Keratinocyte (primary cell): ENCODE data around the gene DYNC1I1. TPM values are rescaled to one million over a fixed set of nuclear protein-coding genes. Genes with fewer than 3 reads are reported as not detected.

Experiments
- DNase-seq: peaks from one replicate; pipeline ENCODE4 v3.0.0-alpha.2; 2011; ENCODE audit warnings: low read depth, missing footprints, low spot score
- FAIRE-seq: peaks from 2 replicates; lab custom pipeline; 2011; peaks lifted over from hg19 to GRCh38; lab: Jason Lieb, UNC
- H2AFZ ChIP-seq: 2 replicates; pipeline ENCODE4 v1.6.0; 2012; ENCODE audit warnings: low read length, control low read depth, inconsistent platforms; ENCODE audit not compliant: control insufficient read depth
- H3K27ac ChIP-seq: 2 replicates; pipeline ENCODE4 v1.5.1; 2011; ENCODE audit warnings: low read length; ENCODE audit not compliant: control insufficient read depth, insufficient read depth
- H3K27me3 ChIP-seq: 3 replicates; pipeline ENCODE4 v1.6.0; 2011; ENCODE audit warnings: low read length; ENCODE audit not compliant: control insufficient read depth, insufficient read depth; ENCODE audit errors: extremely low read depth
- H3K36me3 ChIP-seq, 2 experiments: 2 replicates in 1 of 2; 3 replicates in 1 of 2; pipeline ENCODE4 v1.5.1; 2011; ENCODE audit warnings: low read length in 2 of 2, mild to moderate bottlenecking in 1 of 2; ENCODE audit not compliant: control insufficient read depth in 2 of 2, insufficient read depth in 2 of 2; ENCODE audit errors: extremely low read depth in 1 of 2
- H3K4me1 ChIP-seq: 3 replicates; pipeline ENCODE4 v1.5.1; 2011; ENCODE audit warnings: low read length; ENCODE audit not compliant: control insufficient read depth, insufficient read depth; ENCODE audit errors: extremely low read depth
- H3K4me2 ChIP-seq: 3 replicates; pipeline ENCODE4 v1.6.0; 2011; ENCODE audit warnings: low read depth, low read length; ENCODE audit not compliant: control insufficient read depth, insufficient read depth; ENCODE audit errors: extremely low read depth
- H3K4me3 ChIP-seq, 3 experiments: fragments of 200-600 bp in 1 of 3; sonication (generic) in 1 of 3; 2 replicates in 2 of 3; 3 replicates in 1 of 3; pipeline ENCODE4 v1.5.1; 2011 to 2016; ENCODE audit warnings: low read length in 3 of 3, mild to moderate bottlenecking in 3 of 3, control low read depth in 2 of 3, inconsistent platforms in 1 of 3, low read depth in 1 of 3, mixed read lengths in 1 of 3, mixed run types in 1 of 3, moderate library complexity in 1 of 3; ENCODE audit not compliant: control insufficient read depth in 2 of 3, insufficient read depth in 2 of 3; ENCODE audit errors: extremely low read depth in 1 of 3
- H3K79me2 ChIP-seq: 2 replicates; pipeline ENCODE4 v1.6.0; 2012; ENCODE audit warnings: low read length; ENCODE audit not compliant: control insufficient read depth, insufficient read depth
- H3K9ac ChIP-seq: 3 replicates; pipeline ENCODE4 v1.6.0; 2011; ENCODE audit warnings: low read length; ENCODE audit not compliant: control insufficient read depth, insufficient read depth; ENCODE audit errors: extremely low read depth
- H3K9me1 ChIP-seq: 3 replicates; pipeline ENCODE4 v1.6.0; 2011; ENCODE audit warnings: low read length; ENCODE audit not compliant: control insufficient read depth, insufficient read depth; ENCODE audit errors: extremely low read depth
- H3K9me3 ChIP-seq: 2 replicates; pipeline ENCODE4 v1.5.1; 2012; ENCODE audit warnings: low read depth, low read length; ENCODE audit not compliant: control insufficient read depth
- H4K20me1 ChIP-seq: 3 replicates; pipeline ENCODE4 v1.6.0; 2011; ENCODE audit warnings: low read length; ENCODE audit not compliant: control insufficient read depth, insufficient read depth; ENCODE audit errors: extremely low read depth
- CTCF ChIP-seq, 3 experiments: IDR thresholded peaks in 1 of 3; conservative IDR thresholded peaks in 1 of 3; optimal IDR thresholded peaks in 1 of 3; 2 replicates in 2 of 3; 3 replicates in 1 of 3; pipeline versions ENCODE3 to v1.5.1; 2011; ENCODE audit warnings: low read length in 3 of 3, mild to moderate bottlenecking in 3 of 3, moderate library complexity in 2 of 3, control low read depth in 1 of 3, inconsistent platforms in 1 of 3; ENCODE audit not compliant: insufficient read depth in 2 of 3; ENCODE audit errors: extremely low read depth in 1 of 3
- EZH2 ChIP-seq: IDR thresholded peaks from one replicate; pipeline ENCODE4 v1.6.1; 2012; ENCODE audit warnings: inconsistent platforms, mild to moderate bottlenecking, low read length, moderate library complexity
- dilution Hi-C: fragments of 300-500 bp; cut with MboI; formaldehyde crosslinking; loops from one replicate; pipeline ENCODE4 v1.7.0; 2020; ENCODE audit warnings: low sequenced_read_pairs; ENCODE audit not compliant: extremely low pct_ligation_motif_present
- polyA plus RNA-seq, 5 experiments: library from polyadenylated mRNA; depleted of rRNA in 3 of 5; stranded (reverse) in 3 of 5; stranded (forward) in 1 of 5; unstranded in 1 of 5; fragments of >200 nt; gene quantifications; 1 replicate in 1 of 5; 2 replicates in 3 of 5; 3 replicates in 1 of 5; pipeline versions ENCODE4 v1.2.1 to v1.2.3, GENCODE V29; 2011 to 2012; ENCODE audit warnings: missing spikeins in 2 of 5, low read depth in 1 of 5, low replicate concordance in 1 of 5

Gene DYNC1I1
- polyA plus RNA-seq, 1 donor (not counting 4 experiments of a cell fraction or from before 2014, with no cell fraction given), result 0.10 TPM

- no peaks in the 10 kb centered on the region for H4K20me1 ChIP-seq
- no peaks in the 10 kb centered on the region for H3K9me1 ChIP-seq
- H3K4me3 ChIP-seq, result no peak overlapping the region
- no peaks in the 10 kb centered on the region for H3K27me3 ChIP-seq
- no peak overlapping the region for H3K27ac ChIP-seq
- no peaks in the 10 kb centered on the region for H3K4me1 ChIP-seq
- no peaks in the 10 kb centered on the region for H3K36me3 ChIP-seq
- H2AFZ ChIP-seq, result no peak overlapping the region
- no peak for TF ChIP-seq CTCF (optimal IDR thresholded peaks at IDR 0.05 in 1 of 3, IDR thresholded peaks at IDR 0.05 in 1 of 3, conservative IDR thresholded peaks at IDR 0.05 in 1 of 3; ENCODE audit: extremely low read depth in 1 of 3, insufficient read depth in 2 of 3, low read length in 3 of 3)
- TF ChIP-seq EZH2, result no peak
- FAIRE-seq (no peak), DNase-seq (no peak)
- H3K9ac ChIP-seq, result no peak overlapping the region
- no peak overlapping the region for H3K4me2 ChIP-seq
- H3K9me3 ChIP-seq, result no peaks in the 10 kb centered on the region
- H3K79me2 ChIP-seq, result no peaks in the 10 kb centered on the region
- dilution Hi-C loops, result no loop called here
Observed at GRCh38 chr7:95976369-95977060, 204.2 kb downstream of the DYNC1I1 start.

- Histone ChIP-seq H3K27ac (no peak overlapping the region), H3K36me3 (no peaks in the 10 kb centered on the region), H4K20me1 (no peaks in the 10 kb centered on the region), H3K9me1 (no peaks in the 10 kb centered on the region), H3K4me3 (no peak overlapping the region), H3K9ac (no peak overlapping the region), H3K79me2 (no peaks in the 10 kb centered on the region), H2AFZ (no peak overlapping the region), H3K9me3 (no peaks in the 10 kb centered on the region), H3K27me3 (no peaks in the 10 kb centered on the region), H3K4me1 (no peaks in the 10 kb centered on the region), H3K4me2 (no peak overlapping the region)
- TF ChIP-seq CTCF (optimal IDR thresholded peaks at IDR 0.05 in 1 of 3, IDR thresholded peaks at IDR 0.05 in 1 of 3, conservative IDR thresholded peaks at IDR 0.05 in 1 of 3; ENCODE audit: extremely low read depth in 1 of 3, insufficient read depth in 2 of 3, low read length in 3 of 3) (no peak), EZH2 (no peak)
- dilution Hi-C loops, result no loop called here
- FAIRE-seq (no peak), DNase-seq (no peak)
Observed at GRCh38 chr7:95977994-95978393, 205.6 kb downstream of the DYNC1I1 start.
